Endometrial microvascular endothelial cells (primary cell): Measurements from ENCODE around the gene KRT73. TPM values are rescaled to one million over a fixed set of nuclear protein-coding genes. Genes with fewer than 3 reads are reported as not detected.
"Not testable (repeated sequence)": the region's sequence is repeated elsewhere in the genome, so short reads cannot be mapped to it uniquely, and the experiment has no call there.

Source experiments
- in situ Hi-C: cut with HindIII; loops from 2 replicates; pipeline ENCODE4 v1.10.0; 2017; ENCODE audit warnings: low sequenced_read_pairs, low pct_unique_long_range_greater_than_20kb; ENCODE audit errors: inconsistent ontology term
- total RNA-seq: library from RNA; depleted of rRNA; stranded (reverse); fragments of >200 nt; gene quantifications from one replicate; pipeline ENCODE4 v1.2.3, GENCODE V29; 2015; ENCODE audit errors: inconsistent ontology term

Gene KRT73
- total RNA-seq, 1 donor from 2014 or later, result not detected

DNA sequence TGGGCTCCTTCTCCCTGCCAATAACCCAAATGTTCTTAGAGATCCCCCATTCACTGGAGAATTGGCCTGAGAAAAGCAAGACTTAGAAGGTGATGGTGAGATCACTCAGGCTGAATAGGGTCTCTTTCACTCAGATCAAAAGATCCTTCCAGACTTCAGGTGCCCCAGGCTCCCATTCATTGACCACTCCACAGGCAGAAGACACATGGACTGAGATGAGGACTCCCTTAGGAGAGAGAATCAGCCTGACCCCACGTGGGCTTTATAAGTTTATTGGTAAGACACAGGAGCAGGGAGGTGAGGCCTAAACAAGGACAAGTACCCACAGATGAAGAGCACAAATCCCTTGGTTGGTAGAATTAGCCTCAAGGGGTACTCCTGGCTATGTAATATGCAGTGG, 11.0 kb downstream of the KRT73 start:
- in situ Hi-C loops, result no loop called here

DNA sequence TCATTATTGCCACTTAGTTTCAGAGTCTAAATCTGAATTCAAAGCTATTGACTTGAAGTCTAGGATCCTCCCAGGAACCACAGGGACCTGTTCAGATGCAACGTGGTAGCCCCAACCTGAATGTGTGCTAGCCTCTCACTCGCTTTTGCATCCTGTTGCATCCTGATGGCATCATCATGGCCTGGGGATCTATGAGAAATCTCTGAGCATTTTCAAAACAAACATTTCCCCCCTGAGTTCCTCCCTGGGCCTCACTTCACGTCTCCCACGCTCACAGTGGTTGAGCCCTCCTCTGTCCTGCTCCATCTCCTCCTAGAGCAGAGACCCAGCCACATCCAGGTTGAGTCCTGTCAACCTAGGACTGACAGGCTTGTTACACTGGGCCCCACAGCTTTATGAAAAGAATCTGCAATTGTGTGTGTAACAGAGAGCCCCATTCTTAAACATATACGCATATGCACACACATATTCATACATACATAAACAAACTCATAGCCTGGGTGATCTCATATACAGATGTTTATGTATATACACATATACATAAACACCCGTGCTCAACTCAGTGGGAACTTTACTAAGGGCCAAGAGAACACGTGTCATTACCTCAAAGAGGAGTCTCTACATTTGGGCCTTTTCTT, 11.7 kb downstream of the KRT73 start:
- in situ Hi-C loops, result no loop called here

DNA sequence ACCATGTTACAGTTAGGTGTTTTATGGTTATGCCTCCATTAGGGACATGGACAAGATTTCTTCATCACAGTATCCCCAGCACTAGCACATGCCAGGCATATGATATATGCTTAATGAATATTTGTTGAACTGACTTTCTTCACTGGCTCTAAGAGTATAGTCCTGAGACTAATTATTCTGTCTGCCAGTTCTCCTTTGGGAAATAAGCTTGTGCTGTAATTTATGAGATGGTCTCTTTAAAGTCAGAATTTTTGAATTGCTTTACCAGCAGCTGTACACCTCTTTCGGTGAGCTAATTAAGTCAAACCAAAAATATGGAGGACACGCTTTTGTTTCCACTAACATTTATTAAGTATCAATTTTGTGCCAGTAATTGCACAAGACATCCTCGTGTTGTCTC, 12.3 kb downstream of the KRT73 start:
- in situ Hi-C loops, result no loop called here

DNA sequence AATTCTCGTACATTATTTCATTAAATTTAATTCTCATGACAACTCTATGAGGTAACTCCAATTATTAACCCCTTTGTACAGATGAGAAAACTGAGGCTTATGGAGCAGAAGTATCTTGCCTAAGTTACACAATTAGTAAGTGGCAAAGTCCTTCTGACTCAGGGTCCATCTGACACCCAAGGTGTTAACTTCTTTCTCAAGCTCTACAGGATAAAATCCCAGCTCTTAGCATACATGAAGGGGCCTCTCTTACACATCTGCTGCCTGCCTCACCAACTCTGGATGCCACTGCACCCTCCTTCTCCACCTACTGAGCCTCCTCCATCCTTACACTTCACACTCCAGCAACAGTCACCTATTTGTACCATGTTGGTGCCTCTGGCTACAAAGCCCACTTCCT, 12.8 kb downstream of the KRT73 start:
- in situ Hi-C loops, result no loop called here

DNA sequence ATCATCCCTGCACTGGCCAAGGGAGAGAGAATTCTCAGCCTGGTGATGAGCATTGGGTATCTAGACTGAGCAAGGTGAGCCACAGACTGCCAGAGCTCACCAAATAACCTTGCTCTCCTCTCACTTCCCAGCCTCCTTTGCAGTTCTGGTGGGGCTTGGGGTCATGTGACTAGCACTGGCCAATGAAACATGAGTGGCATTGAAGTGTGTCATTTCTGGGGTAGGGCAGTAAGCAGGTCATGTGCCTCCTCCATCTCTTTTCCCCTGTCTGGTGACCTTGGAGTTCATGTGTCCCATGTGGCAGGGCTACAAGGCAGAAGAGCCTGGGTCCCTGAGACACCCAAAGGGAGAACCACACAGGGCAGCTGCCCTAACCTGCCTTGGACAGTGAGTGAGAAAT, 13.5 kb downstream of the KRT73 start:
- in situ Hi-C loops, result no loop called here

DNA sequence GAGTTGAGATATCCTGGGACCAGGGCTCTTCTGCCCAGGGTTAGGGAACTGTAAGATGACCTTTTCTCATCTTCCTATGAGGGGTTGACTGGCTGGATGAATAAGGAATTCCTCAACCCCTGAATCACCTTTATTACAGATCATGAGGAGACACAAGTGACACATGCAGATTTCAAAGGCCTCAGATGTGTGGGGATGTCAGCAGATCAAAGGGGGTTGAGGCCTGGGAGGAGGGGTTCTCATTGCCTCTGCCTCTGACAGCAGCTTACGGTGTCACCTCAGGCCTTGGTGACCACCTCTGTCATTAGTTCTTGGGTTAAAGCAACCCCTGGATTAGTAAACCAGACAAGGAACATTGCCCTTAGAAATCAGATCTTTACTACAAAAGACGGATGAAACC, 15.0 kb downstream of the KRT73 start:
- in situ Hi-C loops, result no loop called here

DNA sequence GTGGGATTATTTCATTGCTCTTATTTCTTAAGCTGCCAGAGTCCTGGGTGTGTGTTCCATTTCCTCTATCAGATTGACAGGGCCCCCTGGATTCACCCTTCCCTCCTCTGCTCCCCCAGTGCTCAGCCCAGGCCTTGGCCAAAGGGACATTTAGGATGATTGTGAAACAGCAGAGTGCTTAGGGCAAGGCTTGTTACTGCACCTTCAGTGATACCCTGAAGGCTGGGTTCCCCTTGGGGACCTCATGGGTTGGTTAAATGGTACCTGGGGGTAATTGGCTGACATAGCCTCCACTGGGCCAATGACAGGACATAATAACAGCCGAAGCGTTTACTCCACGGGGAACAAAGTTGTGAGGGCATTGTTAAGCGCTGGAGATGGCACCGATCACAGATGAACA, 15.8 kb downstream of the KRT73 start:
- in situ Hi-C loops, result no loop called here

DNA sequence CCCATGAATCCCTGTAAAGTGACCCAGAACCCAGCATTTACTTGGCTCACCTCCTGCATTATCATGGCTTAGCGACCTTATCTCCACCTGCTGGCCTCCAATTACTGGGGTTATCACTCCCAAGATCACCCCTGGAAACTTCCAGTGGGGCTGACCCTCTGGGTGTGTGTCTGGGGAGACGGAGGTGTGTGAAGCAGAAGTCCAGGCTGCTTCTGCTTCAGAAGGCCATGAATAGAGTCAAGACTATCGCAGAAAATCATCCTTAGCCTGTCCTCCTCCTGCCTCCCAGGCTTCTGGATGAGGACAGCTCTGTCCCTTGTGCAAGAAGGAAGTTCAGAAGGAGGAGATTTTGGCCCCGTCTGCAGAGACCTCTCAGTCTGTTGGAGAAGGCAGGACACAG, 16.7 kb downstream of the KRT73 start:
- in situ Hi-C loops, result no loop called here

DNA sequence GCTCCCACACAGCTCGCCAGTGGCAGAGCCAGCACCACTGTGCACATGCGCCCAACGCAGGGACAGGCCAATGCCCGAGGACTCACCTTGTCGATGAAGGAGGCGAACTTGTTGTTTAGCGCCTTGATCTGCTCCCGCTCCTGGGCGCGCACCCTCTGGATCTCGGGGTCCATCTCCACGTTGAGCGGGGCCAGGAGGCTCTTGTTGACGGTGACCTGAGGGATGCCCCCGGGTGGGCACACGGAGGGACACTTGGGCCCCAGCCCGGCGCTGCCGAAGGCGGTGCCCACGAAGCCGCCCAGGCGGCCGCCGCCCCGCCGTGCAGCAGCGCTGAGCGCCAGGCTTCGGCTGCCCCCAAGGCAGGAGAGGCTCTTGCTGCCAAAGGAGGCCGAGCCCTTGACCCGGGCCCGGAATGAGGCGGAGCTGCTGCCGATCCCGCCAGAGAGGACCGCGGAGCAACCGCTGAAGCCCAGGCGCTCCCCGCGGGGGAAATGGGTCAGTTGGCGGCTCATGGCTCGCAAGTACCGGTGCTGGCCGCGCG, 17.3 kb downstream of the KRT73 start, which contains the start of gene KRT72:
Gene KRT72, minus strand, starts transcription at position 523 of the 541 bp plus-strand sequence. Its CDS starts 11 bp downstream, at position 512.
- in situ Hi-C loops, result no loop called here

DNA sequence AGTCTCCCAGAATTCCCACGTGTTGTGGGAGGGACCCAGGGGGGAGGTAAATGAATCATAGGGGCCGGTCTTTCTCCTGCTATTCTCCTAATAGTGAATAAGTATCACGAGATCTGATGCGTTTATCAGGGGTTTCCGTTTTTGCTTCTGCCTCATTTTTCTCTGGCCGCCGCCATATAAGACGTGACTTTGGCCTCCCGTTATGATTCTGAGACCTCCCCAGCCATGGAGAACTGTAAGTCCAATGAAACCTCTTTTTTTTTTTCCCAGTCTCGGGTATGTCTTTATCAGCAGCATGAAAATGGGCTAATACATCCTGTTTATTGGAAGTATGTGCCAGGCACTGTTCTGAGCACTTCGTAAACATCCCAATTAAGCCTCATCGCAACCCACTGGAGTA, 17.9 kb downstream of the KRT73 start:
- in situ Hi-C loops, result no loop called here

DNA sequence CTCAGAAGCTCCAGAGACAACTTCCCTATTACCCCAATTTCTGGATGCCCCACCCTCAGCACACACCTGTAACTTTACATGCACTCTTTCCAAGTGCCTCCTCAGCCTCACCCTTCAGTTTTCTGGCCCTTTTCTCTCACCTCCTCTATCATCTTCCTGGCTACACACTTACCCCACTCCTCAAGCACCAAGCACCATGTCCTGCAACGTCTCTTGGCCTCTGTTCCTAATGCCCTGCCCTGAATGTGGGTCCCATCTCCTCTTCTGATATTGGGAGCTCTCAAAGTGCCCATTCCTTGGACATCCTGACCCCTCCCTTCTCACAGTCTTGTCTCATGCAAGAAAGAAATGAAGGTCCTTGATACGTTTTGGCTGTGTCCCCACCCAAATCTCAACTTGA, 18.3 kb downstream of the KRT73 start:
- in situ Hi-C loops, result no loop called here

DNA sequence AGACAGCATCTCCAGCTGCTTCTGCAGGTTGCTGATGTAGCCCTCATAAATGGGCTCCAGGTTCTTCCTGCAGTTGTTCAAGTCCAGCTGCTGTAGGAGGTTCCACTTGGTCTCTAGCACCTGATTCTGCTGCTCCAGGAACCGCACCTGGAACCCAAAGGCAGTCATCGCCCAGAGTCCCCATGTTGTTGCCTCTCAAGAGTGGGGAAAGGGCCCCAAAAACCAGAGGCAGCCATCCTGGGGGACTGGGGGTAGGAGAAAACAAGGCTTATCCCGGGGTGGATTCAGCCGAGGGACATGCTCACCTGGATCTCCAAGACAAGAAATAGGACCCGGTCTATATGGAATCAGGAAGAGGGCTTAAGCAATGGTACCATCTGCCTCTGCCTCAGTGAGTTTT, 19.4 kb downstream of the KRT73 start:
- in situ Hi-C loops, result no loop called here

DNA sequence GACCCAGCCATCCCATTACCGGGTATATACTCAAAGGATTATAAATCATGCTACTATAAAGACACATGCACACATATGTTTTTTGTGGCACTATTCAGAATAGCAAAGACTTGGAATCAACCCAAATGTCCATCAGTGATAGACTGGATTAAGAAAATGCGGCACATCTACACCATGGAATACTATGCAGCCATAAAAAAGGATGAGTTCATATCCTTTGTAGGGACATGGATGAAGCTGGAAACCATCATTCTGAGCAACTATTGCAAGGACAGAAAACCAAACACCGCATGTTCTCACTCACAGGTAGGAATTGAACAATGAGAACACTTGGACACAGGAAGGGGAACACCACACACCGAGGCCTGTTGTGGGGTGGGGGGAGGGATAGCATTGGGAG, 24.1 kb downstream of the KRT73 start:
- in situ Hi-C loops, result not testable (repeated sequence)

DNA sequence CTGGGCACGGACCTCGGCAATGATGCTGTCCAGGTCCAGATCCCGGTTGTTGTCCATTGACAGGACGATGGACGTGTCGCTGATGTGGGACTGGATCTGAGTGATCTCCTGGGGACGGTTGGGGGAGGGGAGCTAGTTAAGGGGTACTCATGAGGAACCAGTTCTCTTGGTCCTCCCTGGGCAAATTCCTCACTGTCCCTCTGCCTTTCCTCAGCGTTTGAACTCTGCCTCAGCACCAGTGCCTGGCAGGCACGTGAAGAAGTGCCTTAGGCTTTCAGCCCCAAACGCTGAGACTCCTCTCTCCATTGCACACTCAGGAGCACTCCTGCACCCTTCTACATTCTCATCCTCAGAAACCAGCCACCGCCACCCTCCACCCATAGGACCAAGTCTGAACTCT, 26.8 kb downstream of the KRT73 start:
- in situ Hi-C loops, result no loop called here

DNA sequence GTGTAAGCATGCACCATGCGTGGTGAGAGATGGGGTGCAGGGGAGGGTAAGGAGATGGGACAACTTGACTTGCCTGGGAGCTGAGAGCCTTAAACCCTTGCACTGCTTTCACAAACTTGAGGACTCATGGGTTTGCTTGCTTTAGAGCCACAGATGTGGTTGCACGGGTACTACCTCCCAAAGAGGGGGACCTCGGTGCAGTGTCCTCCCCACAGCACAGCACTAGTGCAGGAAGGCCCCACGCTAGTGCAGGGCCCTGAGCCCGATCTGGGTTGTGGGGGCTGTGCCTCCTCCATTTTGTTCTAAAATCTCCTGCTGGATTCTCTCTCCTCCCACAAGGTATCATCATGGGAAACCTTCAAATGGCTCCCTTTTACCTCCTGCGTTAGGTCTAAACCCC, 28.3 kb downstream of the KRT73 start:
- in situ Hi-C loops, result no loop called here

DNA sequence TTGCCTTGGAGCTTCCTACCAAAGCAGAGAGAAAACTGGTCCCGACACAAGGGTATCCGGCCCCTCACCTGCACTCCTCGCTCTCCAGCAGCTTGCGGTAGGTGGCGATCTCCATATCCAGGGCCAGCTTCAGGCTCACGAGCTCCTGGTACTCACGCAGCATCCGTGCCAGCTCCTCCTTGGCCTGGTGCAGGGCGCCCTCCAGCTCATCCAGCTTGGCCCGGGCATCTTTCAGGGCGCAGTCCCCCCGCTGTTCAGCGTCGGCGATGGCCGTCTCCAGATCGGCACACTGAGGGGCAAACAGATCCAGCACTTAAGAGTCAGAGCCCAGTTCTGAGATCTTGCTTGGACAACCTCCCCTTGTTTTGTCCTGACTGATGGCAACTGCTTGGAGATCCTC, 30.8 kb downstream of the KRT73 start:
- in situ Hi-C loops, result no loop called here

DNA sequence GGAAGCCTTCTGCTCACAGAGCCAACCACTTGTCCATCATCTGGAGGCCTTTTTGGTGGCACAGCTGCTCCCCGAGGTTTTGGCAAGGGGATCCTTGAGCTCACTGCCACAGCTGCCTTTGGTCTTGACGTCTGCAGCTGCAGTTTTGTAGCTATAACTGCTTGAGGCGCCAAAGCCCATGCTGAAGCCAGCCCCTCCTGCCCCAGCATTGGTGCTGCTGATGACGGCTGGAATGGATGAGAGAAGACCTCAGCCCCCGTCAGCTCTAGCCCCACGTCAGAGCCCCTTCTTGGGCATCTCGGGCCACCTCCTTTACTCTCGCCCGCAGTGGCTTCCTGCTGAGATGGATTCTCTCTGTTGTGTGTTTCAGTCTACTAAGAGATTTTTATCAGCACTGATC, 32.4 kb downstream of the KRT73 start:
- in situ Hi-C loops, result no loop called here

DNA sequence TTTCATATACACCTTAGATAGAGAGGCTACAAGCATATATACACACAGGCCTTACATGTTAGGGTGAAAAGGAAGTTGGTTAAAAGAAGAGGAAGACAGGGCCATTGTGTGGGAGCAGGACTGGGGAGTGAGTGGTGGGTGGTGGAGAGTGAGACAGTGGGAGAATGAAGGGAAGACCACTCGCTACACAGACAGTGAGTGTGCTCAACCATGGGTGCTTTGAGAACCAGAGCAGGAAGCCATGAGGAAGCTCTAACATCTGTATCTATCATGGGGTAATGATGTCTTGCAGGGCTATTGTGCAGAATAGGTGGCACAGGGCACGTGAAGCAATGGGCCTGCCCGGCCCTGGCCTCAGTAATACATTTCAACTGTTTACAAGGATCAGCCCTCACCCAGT, 33.3 kb downstream of the KRT73 start:
- in situ Hi-C loops, result no loop called here

DNA sequence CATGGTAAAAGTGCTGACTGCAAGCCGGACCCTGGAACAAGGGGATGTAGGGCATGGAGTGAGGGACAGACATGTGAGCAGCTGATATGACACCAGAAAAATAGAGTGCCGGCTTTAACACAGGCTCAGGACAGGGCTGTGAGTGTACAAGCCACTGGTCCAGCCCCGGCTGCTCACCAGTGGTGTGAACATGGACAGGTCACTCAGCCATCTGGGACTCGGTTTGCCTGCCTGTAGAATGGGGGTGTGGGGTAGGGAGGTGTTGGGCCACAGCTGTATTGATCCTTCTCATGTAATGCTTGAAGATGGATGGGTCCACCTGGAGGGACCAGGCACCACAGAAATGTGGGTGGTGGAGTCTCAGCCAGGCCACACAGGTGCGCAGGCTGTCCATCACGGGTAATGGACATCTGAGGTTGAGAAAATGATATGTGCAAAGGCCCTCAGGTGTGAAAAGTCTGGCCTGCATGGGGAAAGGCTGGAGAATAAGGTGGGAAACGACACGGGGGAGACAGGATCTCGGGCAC, 34.1 kb downstream of the KRT73 start:
- in situ Hi-C loops, result no loop called here

DNA sequence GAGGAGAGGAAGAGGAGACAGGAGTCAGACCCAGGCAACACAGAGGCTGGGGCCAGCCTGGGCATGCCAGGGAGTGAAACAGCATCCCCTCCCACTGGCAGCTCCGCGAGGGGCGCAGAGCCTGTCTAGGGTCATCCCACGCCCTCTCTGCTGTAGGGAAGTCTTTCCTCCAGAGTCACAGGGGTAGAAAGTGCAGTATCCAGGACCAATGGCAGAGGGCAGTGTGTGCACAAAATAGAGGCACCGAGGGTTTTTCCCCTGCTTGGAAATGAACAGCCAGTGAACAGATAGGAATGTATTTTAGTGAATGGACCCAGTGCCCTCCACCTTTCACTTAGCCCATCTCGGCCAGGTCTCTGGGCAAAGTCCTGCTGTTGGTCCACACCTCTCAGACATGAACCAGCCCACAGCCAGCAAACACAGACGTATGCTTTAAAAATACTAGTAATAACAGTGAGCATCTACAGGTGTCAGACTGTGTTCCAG, 35.3 kb downstream of the KRT73 start:
- in situ Hi-C loops, result no loop called here

DNA sequence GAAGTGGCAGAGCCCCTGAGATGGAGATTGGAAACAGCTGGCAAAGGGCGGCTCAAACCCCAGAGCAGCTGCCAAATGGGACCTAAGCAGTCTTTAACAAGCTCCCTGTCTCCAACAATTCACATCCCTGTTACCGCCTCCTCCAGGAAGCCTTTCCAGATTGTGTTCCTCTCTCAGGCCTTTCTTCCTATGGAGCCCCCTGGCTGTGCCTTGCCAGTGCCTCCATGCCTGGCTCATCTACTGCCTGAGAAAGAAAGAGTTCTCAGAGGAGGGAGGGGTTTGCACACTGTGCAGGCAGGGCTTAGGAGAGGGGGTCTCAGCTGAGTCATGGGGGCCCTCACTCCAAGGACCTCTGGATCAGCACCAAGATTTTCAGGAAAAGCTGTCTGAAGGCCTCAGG, 35.9 kb downstream of the KRT73 start:
- in situ Hi-C loops, result no loop called here
